ENCODE measurements around the gene UBE2H.
"Not testable (repeated sequence)": the region's sequence is repeated elsewhere in the genome, so short reads cannot be mapped to it uniquely, and the experiment has no call there.

UBE2H gene

DNA sequence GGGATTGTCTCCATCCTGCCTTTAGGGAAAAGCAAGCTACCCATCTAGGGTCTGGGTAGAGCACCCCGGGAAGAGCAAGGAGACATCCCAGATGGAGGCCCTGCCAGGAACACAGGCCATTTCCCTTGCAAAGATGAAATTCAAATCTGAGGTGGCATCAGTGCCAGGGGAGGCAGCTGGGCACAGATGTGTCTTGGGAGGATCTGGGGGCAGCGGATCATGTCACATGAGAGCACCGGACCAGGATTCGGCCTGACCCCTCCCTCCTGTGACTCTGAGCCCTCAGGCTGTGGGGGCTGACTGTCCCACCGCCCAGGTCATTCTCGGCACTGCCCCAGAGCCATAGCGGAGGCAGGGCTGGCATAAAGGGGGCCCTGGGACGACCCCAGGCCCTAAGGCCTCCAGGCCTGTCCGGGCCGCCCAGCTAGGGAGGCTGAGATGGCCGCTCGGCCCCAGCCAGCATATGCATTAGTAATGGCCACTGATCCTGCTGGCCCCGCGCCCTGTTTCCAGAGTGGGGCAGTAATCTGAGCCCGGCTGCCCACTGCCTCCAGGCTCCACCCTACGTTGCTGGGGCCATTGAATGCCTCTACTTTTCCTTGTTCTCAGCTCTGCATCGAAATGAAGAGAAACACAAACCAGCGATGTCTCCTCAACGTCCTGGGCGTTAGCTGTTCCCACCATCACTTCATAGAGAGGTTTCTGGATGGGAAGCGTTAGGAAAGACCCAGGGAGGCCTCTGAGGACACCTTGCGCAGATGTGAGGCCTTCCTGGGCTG, 148.5 kb downstream of the UBE2H start:
- no peak for DNase-seq

DNA sequence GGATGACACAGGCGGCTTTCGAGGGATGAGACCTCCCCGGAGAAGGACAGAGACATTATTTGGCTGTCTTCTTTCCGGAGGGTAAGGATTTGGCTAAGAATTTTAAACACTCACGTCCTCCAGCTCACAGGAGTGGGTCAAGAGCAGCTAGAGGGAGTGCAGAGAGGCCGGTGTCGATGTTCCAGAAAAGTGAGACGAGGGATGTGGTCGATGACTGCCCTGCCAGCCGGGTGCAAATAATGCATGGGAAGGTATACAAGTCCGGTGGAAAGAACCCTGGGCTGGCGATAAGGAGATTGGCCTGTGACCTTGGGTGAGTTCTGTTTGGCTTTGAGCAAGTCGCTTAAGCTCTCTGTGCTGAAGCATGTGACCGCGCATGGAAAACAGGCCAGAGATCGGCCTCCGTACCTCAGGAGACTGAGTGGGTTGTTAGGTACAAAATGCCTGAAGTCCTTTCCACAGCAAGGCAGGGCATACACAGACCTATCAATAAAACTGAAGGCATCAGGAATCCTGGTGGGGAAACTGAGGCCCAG, 149.1 kb downstream of the UBE2H start:
- DNase-seq, result no peak

DNA sequence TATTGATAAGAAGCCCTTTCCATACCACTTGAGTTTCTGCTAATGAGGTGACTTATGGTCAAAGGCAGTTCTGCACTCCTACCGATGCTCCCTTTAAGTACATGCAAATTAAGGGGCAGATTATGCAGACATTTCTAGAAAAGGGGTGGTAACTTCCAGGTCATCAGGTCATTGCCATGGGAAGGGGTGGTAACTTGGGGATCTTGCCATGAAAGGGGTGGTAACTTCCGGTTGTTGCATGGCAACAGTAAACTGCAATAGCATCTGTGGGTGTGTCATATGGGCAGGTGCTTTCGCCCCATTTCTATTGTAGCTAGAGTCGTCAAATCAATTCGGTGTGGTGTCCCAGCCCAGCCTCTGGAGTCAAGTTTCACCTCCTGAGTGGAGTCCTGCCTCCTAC, 150.9 kb downstream of the UBE2H start:
- no peak for DNase-seq

DNA sequence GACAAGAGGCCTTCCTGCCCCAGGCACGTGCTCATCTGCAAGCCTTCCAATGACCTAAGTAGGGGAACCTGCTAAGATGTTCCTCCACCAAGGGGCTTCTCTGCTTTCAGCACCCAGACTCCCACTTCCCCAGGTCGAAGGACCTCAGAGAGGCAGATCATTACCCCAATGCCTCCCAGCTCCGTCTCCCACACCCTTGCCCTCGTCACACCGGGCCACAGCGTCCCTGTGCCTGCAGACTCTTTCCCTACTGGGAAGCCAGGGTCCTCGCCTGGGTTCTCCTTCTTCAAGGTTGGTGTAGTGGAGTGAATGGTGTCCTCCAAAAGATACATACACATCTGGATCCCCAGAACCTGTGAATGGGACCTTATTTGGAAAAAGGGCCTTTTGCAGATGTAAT, 151.9 kb downstream of the UBE2H start:
- DNase-seq, result no peak

DNA sequence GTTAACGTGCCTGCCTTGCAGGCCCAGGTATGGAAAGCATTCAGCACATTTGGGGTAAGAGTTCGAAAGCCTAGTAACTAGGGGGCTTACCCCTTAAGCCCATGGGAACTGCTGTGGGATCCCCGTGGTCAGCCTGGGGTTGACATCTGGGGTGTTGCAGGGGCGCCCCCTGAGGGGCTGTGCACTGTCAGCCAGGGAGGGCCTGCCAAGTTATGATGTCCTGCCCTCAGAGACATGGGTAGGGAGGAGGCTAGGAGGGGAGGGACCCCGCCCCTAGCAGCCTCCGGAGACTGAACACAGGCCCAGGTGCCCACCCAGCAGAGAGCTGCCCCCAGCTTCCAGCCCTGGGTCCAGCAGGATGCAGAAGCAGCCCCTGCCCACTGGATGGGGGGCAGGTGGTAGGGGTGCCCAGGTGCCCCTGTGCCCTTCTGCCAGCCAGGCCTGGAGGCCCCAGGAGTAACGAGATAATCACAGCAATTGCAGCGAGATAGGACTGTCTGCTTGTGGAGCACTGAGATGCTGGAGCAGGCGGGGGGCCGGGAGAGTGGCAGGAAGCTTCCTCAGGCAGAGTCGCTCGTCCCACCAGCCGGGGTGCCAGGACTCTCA, 153.3 kb downstream of the UBE2H start:
- DNase-seq, result no peak

DNA sequence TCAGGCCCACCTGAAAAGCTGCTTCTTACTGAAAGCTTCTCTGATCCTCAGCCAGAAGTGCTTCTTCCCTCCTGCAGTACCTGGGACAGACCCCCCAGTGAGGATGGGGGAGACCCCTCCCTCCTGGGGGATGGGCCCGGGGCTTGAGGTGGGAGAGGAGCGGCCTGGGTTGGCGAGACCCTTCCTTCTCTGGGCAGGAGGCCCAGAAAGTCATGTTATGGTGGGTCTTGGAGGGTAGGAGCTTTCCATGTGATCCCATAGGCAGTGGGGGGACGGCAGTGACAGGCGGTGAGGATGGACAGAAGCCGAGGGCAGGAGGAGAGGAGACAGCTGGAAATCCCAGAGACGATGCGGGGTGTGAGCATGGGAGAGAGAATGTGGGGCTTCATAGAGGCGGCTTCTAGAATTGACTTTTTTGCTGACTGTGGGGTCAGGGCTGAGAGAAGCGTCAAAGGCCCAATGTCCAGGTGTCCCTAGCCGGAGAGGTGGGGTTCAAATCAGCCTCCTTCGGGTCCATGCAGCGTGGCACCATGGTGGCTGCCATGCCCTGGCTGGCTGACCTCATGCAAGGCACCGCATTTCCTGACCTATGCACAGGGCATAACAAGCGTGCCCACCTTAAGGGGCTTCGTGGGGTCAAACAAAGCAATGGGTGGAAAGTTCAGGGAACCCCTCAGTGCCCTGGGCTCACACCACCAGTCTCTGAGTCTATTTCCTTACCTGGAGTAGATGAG, 154.0 kb downstream of the UBE2H start:
- no peak for DNase-seq

DNA sequence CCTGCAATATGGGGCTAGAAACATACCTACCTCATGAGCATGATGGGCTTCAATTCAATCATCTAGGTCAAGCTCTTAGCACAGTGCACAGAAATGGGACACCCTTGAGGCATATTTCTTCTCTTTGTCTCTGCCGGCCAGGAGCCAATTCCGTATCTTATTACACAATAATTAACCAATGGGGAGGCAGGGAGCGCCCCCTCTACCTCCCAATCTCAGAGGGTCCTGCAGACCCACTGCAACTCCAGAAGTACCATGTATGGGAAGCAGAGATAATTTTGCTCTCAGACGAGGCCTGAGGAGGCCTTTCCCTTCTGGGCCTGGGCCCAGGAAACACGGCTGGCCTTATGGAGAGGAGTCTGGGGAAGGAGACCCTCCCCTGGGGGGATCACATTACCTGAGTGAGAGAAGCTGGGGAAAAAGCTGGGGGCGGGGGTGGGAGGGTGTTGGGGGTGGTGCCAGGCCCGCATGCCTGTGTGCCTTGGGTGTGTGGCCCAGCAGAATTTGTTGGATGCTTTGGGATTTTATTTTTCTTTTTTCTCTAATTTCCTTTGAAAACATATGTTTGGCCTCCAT, 155.5 kb downstream of the UBE2H start:
- no peak for DNase-seq

DNA sequence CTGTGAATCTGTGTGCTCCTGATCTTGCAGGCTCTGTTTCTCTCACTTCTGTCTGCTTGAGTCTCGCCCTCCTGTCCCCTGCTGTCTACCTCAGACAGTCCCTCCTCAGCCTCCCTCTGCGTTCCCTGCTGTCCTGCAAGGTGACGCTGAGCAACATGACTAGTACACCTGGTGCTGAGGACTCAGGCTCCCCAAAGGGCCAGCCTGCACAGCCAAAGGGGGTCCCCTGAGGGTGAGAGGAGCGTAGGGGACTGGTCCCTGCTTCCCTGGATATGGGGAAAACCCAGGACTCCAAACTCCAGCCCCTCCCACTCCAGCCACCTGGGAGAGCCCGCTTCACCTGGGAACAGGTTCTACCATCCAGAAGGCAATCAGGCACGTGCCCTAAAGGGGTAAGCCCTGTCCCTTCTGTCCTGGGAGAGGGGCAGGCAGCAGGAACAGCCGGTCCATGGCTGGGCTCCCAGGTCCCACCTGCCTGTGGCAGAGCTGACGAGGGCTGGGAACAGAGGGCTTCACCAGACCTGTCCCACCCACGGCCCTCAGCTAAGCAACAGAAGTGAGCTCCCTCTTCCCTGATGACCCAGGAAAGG, 156.5 kb downstream of the UBE2H start:
- DNase-seq, result no peak

DNA sequence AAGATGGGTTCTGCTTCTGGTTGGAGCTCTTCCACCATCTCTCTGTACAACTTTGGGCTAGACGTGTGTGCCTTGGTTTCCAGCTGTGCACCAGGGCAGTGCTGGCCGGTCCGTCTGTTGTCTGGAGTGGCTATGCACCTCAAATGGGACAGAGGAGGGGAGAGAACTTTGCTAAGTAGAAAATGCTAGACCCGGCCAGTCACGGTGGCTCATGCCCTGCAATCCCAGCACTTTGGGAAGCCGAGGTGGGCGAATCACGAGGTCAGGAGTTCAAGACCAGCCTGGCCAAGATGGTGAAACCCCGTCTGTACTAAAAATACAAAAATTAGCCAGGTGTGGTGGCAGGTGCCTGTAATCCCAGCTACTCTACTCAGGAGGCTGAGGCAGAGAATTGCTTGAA, 158.3 kb downstream of the UBE2H start:
- DNase-seq, result not testable (repeated sequence)

DNA sequence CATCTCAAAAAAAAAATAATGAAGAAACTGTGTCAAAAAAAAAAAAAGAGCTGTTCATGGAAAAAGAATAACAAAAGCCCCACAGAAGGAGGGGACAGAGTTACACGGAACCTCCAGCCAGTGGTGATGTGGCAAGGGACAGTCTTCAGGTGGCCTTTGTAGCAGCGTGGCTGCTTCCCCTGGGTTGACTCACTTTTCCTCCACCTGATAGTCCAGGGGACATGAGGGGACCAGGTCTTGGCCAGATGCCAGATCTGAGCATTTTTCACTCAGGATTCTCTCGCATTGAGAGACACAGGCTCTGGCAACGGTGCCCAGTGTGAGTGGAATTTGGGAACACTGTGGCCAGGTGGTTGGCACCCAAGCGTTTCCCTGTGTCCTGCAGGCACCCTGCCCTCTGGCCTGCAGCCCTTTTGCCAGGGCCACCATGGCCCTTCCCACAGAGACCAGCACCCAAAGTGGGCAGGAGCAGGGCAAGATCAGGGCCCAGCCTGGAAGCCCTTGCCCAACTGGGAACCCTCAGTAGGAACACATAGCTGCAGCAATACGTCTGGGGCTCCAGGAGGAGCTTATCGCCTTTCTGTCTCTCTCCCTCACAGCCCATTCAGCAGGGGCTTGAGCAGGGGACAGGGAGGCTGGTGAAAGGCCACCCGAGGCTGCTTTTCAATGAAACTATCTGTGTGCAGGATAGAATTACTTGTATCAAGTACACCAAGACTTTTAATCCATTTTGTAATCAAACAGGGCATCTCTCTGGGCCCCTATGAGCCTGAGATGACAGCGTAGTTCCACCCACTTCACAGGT, 159.1 kb downstream of the UBE2H start:
- DNase-seq, result no peak

DNA sequence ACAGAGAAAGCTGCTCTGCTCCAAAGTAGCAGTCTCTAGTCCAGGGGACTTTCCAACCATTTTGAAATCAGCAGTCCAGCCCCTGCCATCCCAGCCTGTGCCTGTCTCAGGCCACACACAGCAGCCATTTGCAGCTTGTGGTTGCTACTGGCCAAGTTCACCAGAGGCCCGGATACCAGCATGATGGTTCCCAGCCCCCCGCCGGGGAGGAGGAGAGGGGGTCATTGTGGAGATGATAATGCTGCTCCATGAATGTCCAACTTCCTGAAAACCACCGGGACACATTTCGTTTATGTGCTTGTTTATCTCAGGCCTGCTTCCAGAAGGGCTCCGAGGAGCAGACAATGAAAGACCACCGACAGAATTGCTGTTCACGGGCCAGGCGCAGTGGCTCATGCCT, 160.0 kb downstream of the UBE2H start:
- no peak for DNase-seq

DNA sequence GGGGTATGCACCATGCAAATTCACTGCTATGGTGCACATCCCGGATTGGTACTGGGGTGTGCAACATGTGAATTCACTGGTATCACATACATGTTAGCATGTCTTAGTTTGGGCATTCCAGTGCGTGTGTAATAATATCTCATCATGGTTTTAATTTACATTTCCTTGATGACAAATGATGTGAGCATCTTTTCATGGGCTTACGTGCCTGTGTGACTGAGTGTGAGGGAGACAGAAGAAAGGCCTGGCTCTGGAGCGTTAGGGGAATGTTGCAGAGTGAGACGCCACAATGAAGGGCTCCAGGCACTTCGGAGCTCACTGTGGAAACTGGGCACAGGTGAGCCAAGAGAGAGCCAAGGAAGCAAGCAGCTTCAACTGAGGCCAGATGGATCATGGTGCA, 162.6 kb downstream of the UBE2H start:
- DNase-seq, result no peak

DNA sequence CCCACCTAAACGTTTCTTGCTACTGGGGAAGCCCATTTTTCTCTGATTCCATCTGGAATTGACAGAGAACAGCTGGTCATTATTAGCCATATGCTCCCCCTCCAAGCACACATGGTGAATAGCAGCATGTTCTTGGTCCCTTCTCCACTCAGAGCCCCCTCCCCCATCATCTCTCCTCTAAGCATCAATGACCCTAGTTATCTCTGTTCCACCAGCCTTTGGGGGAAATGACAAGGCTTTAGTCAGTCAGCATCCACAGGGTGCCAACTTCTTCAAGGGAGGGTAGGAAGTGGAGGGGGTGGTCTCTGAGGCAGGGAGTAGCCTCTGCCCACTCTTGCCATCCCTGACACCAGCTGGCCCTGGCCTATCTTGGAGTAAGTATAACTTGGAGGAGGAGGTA, 163.1 kb downstream of the UBE2H start:
- DNase-seq, result no peak

DNA sequence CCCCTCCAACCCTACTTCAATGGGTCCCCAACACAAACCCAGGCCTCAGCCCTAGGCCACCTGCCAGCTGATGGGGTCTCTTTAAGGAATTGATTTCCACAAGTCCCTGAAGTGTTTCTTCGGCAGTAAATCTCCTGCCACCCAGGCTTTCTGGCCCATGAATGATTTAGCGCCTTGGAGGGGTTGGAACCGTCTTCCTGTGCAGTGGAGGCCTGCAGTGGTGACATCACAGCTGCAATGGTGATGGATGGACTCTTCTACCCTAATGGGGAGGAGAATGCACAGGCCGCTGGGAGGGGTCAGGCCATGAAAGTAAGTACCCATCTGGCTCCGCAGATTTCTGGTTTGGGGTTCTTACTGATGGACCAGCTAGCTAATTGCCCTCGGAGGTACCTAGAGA, 163.8 kb downstream of the UBE2H start:
- no peak for DNase-seq

DNA sequence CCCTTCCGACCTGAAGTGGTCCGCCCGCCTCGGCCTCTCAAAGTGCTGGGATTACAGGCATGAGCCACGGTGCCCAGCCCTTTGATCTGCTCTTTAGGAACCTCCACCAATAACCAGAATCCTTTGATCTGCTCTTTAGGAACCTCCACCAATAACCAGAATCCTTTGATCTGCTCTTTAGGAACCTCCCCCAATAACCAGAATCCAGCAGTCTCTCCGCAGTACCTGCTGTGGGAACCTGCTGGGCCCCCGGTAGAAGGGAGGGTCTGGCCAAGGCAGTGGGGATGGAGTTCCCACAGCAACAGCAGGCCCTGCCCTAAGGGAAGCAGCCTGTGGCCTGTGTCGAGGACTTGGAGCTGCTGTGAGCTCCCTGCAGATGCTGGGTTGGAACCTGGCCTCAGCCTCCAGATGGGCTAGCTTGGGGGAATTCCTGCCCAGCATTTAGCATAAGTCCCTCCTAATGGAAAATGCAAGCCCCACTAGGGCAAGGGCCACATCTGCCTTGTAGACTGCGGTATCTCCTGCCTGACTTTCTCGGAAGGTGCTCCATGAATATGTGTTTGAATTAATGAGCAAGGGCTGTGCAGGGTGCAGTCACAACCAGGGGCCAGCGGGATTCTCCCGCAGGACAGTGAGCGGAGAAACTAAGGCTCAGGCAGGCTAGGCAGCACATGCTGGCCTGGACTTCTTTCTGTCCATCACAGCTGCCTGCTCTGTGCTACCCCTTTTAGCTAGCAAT, 165.8 kb downstream of the UBE2H start:
- no peak for DNase-seq

DNA sequence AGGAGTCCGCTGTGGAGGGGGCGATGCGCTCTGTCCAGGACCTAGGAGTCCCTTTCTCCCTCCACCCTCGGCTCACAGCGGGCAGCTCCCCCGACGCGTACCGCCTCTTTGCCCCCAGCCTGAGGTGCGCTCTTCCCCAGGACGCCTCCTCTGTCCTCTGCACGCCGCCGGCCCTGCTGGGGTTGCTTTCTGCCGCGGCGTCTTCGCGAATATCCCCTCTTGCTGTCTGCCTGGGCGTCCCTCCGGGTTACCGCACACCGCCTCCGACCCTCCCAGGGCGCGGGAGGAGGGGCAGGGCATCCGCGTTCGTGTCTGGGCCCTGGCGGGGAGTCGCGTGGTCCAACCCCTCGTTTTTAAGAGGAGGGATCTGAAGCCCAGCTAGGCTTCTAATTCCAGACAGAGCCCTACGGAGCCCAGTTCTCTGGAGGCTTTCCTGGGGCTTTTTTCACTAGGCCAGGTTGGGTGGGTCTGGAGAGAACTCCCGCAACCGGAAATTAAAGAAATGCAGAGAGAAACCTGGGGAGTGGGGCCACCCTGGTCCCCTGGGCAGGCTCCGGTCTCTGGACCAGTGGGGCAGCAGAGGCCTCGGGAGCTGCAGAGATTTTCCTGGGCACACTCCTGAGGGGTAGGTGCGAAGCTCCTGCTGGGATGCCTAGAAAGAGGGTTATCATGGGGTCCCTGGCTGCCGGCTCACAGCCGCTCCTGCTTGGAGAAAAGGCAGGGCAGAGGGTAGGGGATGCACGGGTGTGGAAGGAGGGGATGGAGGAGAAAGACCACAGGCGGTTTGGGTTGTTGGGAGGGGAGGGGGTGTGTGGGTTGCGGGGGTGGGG, 166.9 kb downstream of the UBE2H start:
- no peak for DNase-seq

DNA sequence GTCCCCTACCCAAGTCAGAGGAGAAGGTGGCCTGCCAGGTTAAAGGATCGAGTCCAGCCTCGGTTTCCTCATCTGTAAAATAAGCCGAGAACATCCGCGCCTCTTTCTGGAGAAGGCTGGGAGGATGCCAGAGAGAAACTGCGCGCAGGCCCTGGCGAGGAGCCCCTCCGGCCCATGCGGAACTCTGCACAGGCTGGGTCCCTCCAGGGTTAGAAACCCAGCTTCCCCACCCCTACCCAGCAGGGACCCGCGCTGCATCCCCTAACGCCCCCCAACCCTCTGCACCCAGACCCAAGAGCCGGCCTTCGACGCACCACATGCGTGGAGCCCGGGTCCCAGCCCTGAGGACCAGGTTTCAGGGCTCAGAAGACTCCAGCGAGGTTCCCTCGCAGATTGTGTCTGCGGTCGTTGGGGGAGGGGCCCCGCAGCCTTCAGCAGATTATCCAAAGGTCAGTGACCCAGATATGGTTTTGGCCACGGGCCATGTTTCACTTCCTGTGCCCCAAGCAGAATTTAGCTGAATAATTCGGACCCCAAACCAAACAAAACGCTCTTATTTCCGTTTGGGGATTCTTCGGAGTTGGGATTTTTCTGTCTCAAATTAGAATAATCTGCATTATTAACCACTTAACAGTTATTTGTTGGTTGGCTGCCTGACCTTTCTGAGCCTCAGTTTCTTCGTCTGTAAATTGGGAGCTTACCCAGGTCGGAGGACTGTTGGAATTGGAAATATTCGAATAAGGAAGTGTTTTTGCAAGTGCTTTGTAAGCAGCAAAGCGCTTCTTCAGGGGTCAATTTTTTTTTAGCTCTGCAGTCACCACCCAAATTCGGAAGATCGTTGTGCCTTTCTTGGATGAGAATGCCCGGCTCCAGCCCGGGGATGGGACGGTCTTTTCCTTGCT, 167.7 kb downstream of the UBE2H start:
- DNase-seq, result no peak

DNA sequence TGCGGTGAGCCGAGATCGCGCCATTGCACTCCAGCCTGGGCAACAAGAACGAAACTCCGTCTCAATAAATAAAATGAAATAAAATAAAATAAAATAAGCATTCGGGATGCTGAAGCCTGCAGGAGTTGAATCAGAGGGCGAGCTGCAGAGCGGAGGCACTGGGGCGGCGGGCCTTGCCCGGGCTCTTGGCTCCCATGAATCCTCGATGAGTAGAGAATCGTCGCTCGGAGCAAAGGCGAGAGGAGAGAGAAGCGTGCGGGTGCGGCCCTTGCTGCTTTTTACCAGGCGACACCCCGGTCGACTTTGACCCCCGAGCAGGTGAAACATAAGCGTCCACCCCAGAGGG, 168.3 kb downstream of the UBE2H start:
- DNase-seq, result no peak

DNA sequence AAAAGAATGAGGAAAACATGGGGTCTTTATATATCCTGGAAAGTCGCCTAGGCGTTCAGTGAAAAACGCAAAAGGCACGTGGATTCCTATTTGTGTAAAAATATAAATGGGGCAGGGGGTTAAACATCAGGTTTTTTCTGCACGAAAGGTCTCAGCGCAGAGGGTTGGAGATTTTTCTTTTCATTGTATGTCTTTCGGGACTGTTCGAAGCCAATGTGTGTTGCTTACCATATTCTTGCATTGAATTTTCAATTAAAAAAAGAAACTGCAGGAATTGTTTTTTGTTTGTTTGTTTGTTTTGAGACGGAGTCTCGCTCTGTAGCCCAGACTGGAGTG, 169.2 kb downstream of the UBE2H start:
- DNase-seq, result no peak

Measured in activated CD4-positive, alpha-beta T cell treated with anti-CD3 and anti-CD28 coated beads, Interleukin-2, Interleukin-6, amounts not matched to agents 100 ng/mL and 50 ng/mL, durations not matched to agents 16 hours and 8 hours (primary cell).